Bronchus fibroblast of lung (primary cell): ENCODE data around the gene ARL9. TPM values are rescaled to one million over a fixed set of nuclear protein-coding genes. Genes with fewer than 3 reads are reported as not detected.

Experiments used
- total RNA-seq: library from RNA; depleted of rRNA; stranded (reverse); fragments of >200 nt; gene quantifications from 2 replicates; pipeline ENCODE4 v1.2.3, GENCODE V29; 2015

Gene ARL9
- 1.0 and 1.5 TPM in 2 replicates for total RNA-seq

GRCh38 chr4:56505269-56506130 lies at the start of gene ARL9:
Gene ARL9, plus strand, starts transcription at chr4:56505791. Its CDS starts 72 bp downstream, at chr4:56505863.

GRCh38 chr4:56467284-56468096 lies 38.1 kb upstream of the ARL9 start, which contains the start of gene SRP72:
Gene SRP72, plus strand, starts transcription at chr4:56467617. Its CDS starts 19 bp downstream, at chr4:56467636.

Other genes with a start within 250 kb of the ARL9 start
- gene AASDH, start 118.3 kb upstream of the ARL9 start, total RNA-seq, result 6.4 and 8.1 TPM in 2 replicates
- 11.7 and 15.3 TPM in 2 replicates for gene PPAT, start 70.2 kb upstream of the ARL9 start, total RNA-seq
- 76.7 and 106 TPM in 2 replicates for gene PAICS, start 69.5 kb upstream of the ARL9 start, total RNA-seq
- gene SRP72, start 38.2 kb upstream of the ARL9 start, total RNA-seq, result 61.0 and 71.2 TPM in 2 replicates
- gene HOPX, start 175.5 kb downstream of the ARL9 start, total RNA-seq, result 33.6 and 33.7 TPM in 2 replicates